Activated naive CD4-positive, alpha-beta T cell treated with anti-CD3 and anti-CD28 coated beads for 36 hours (primary cell): ENCODE data around the gene POLR1A. TPM values are rescaled to one million over a fixed set of nuclear protein-coding genes. Genes with fewer than 3 reads are reported as not detected.
A peak's percentile ranks its signal among the peaks of the same experiment; 100 is the strongest.

Experiments used
- CTCF ChIA-PET: fragments of 350-600 bp; sonication (Branson Sonifier 250); formaldehyde crosslinking; loops from one replicate; lab custom pipeline; 2021; ENCODE audit warnings: antibody characterized with exemption; lab: Charles Lee
- DNase-seq: peaks from one replicate; pipeline ENCODE4 v3.0.0-alpha.2; 2020
- H3K27ac Mint-ChIP-seq: one replicate; pipeline ENCODE4 v1.8.0; 2021; ENCODE audit warnings: mild to moderate bottlenecking, mixed read lengths
- H3K27me3 Mint-ChIP-seq: one replicate; pipeline ENCODE4 v1.8.0; 2021; ENCODE audit warnings: low read depth, mixed read lengths
- H3K36me3 Mint-ChIP-seq: one replicate; pipeline ENCODE4 v1.8.0; 2021; ENCODE audit warnings: low read depth, mixed read lengths
- H3K4me1 Mint-ChIP-seq: one replicate; pipeline ENCODE4 v1.8.0; 2021; ENCODE audit warnings: low read depth, mixed read lengths
- H3K4me3 Mint-ChIP-seq: one replicate; pipeline ENCODE4 v1.8.0; 2021; ENCODE audit warnings: mild to moderate bottlenecking, moderate library complexity, mixed read lengths
- H3K9me3 Mint-ChIP-seq: one replicate; pipeline ENCODE4 v1.8.0; 2021; ENCODE audit warnings: mixed read lengths
- intact Hi-C: fragments of 100-400 bp; cut with micrococcal nuclease; formaldehyde crosslinking; loops from one replicate; pipeline ENCODE4 v1.15.1; 2023
- total RNA-seq, 2 experiments: library from RNA; stranded (reverse); gene quantifications; one replicate each; pipeline ENCODE4 v1.2.3, GENCODE V29; 2021

Gene POLR1A
- total RNA-seq, 2 experiments from 2014 or later = 25.3 to 27.1 TPM

GRCh38 chr2:86087936-86088850 lies 17.5 kb downstream of the POLR1A start:
- CTCF ChIA-PET = interaction anchor here (0.8 to 2.0 kb wide), 11 partner anchors 8 to 335 kb away, joined by 3 to 7 read pairs (median 4); partner anchors contain the start of genes POLR1A and PTCD3
- H3K36me3 Mint-ChIP-seq = peaks cover 38% of the 10 kb centered on the region
- intact Hi-C loops = loop anchor here (10.0 kb wide), 1 partner anchor 363 kb away; no protein-coding TSS in a partner anchor
- no peak overlapping the region for H3K27ac Mint-ChIP-seq
- no peak overlapping the region for H3K4me3 Mint-ChIP-seq
- H3K4me1 Mint-ChIP-seq = no peaks in the 10 kb centered on the region
- peak; percentile 24 for DNase-seq
- no peaks in the 10 kb centered on the region for H3K27me3 Mint-ChIP-seq
- H3K9me3 Mint-ChIP-seq = no peaks in the 10 kb centered on the region

DNA sequence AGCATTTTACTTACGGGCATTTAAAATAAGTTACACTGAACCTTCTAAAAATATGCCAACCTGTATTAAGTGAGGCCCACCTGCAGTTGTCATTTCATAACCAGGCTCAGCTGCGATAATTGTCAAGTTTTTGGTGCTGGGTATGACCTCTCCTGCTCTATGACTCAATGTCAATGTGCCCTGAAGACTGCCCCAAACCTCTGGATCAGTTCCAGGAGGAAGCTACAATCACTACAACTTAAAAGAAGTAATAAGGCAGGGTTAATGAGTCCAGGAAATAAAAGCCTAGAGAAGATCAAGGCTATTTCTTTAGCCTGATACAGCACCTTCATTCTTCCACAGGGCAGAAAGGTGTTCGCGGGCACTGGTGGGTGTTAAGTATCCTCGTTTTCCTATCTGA lies 22.9 kb downstream of the POLR1A start:
- CTCF ChIA-PET = interaction anchor here (1.2 to 2.0 kb wide), 3 partner anchors 253 to 266 kb away, joined by 3 to 6 read pairs (median 5); no protein-coding TSS in a partner anchor
- no peak for DNase-seq
- no peak overlapping the region for H3K27ac Mint-ChIP-seq
- peaks cover 16% of the 10 kb centered on the region for H3K4me1 Mint-ChIP-seq
- no peaks in the 10 kb centered on the region for H3K27me3 Mint-ChIP-seq
- intact Hi-C loops = loop anchor here (5.0 to 10.0 kb wide), 2 partner anchors 330 to 358 kb away; partner anchors contain the start of gene ATOH8
- peaks cover 36% of the 10 kb centered on the region for H3K36me3 Mint-ChIP-seq
- no peaks in the 10 kb centered on the region for H3K9me3 Mint-ChIP-seq
- no peak overlapping the region for H3K4me3 Mint-ChIP-seq

GRCh38 chr2:86081724-86082123 lies 24.0 kb downstream of the POLR1A start:
- Mint-ChIP-seq H3K27me3 (no peaks in the 10 kb centered on the region), H3K9me3 (no peaks in the 10 kb centered on the region), H3K4me1 (peaks cover 16% of the 10 kb centered on the region), H3K36me3 (peaks cover 42% of the 10 kb centered on the region), H3K4me3 (no peak overlapping the region), H3K27ac (no peak overlapping the region)
- no peak for DNase-seq
- CTCF ChIA-PET = interaction anchor here (0.6 to 2.0 kb wide), 6 partner anchors 68 to 349 kb away, joined by 3 to 6 read pairs (median 4); no protein-coding TSS in a partner anchor
- intact Hi-C loops = loop anchor here (2.0 to 10.0 kb wide), 3 partner anchors 43 to 357 kb away; partner anchors contain the start of gene ATOH8

- H3K9me3 Mint-ChIP-seq = no peaks in the 10 kb centered on the region
- peaks cover 16% of the 10 kb centered on the region for H3K4me1 Mint-ChIP-seq
- H3K27ac Mint-ChIP-seq = no peak overlapping the region
- H3K27me3 Mint-ChIP-seq = no peaks in the 10 kb centered on the region
- intact Hi-C loops = loop anchor here (1.0 to 10.0 kb wide), 5 partner anchors 41 to 355 kb away; partner anchors contain the start of gene ATOH8
- DNase-seq = peak; percentile 91
- CTCF ChIA-PET = interaction anchor here (0.6 to 7.0 kb wide), 19 partner anchors 9 to 361 kb away, joined by 3 to 117 read pairs (median 5); no protein-coding TSS in a partner anchor
- no peak overlapping the region for H3K4me3 Mint-ChIP-seq
- H3K36me3 Mint-ChIP-seq = peaks cover 46% of the 10 kb centered on the region
Observed at GRCh38 chr2:86079981-86080911, 25.4 kb downstream of the POLR1A start.

DNA sequence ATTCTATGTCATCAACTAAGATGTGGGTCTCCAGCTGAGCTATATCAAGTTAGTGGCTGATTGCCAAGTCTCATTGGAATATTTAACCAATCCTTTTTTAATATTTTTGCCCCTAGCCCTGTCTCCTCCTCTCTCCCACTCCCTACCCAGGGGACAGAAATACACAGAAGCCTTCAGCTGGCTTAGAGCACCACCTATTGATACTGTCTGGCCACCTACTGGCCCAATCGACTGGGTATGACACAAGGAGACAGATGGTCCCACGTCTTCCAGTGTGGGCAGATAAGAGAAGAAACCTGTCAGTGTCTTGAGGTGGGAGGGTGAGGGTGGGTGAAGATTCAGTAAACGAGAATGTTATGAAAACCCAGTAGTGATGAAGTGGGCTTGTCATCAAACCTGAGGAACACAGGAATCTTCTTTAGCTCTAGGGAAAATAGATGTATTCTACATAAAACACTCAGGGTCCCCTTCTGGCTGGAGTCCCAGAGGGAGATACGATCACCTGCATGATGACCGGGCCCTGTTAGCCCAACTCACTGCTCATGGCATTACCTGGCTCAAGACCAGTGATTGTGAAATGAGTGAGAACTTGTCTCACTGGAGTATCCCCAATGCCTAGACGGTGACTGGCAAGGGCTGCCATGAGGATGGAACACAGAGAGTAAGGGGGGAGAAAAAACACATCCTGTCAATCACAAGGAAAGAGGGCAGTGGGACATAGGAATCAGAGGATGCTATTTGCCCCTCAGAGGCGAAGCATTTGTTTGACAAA lies 26.7 kb downstream of the POLR1A start:
- CTCF ChIA-PET = interaction anchor here (0.6 to 7.0 kb wide), 19 partner anchors 11 to 359 kb away, joined by 3 to 117 read pairs (median 4); no protein-coding TSS in a partner anchor
- peaks cover 46% of the 10 kb centered on the region for H3K36me3 Mint-ChIP-seq
- peaks cover 16% of the 10 kb centered on the region for H3K4me1 Mint-ChIP-seq
- H3K9me3 Mint-ChIP-seq = no peaks in the 10 kb centered on the region
- no peak overlapping the region for H3K27ac Mint-ChIP-seq
- H3K4me3 Mint-ChIP-seq = no peak overlapping the region
- intact Hi-C loops = no loop called here
- DNase-seq = peak; percentile 53
- H3K27me3 Mint-ChIP-seq = no peaks in the 10 kb centered on the region

DNA sequence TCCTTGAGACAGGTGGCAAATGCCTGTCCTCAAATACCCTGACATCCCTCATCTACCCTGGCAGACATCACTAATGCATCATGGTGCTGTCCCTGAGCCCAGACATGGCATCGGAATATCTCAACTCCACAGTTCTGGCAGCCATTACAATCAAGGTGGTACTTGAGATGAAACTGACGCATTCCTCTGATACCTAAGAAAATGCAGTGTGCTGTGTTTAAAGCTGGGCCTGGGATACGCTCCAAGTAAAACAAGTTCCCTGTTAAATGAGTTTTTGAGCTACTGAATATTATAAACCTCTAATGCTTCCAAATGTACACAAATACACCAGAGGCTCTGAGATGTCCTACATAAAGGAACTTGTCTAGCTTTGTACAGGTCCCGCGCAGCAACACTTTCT lies 29.8 kb downstream of the POLR1A start:
- intact Hi-C loops = no loop called here

GRCh38 chr2:86074811-86075210 lies 30.9 kb downstream of the POLR1A start:
- Mint-ChIP-seq H3K27me3 (no peaks in the 10 kb centered on the region), H3K27ac (no peak overlapping the region), H3K4me1 (peaks cover 4% of the 10 kb centered on the region), H3K4me3 (no peak overlapping the region), H3K9me3 (no peaks in the 10 kb centered on the region), H3K36me3 (peaks cover 61% of the 10 kb centered on the region)
- DNase-seq = no peak
- CTCF ChIA-PET = interaction anchor here (7.0 kb wide), 1 partner anchor 248 kb away, joined by 117 read pairs; no protein-coding TSS in a partner anchor
- intact Hi-C loops = loop anchor here (5.0 kb wide), 1 partner anchor 83 kb away; no protein-coding TSS in a partner anchor

More for the DNA sequence above, 29.8 kb downstream of the POLR1A start:
- no peaks in the 10 kb centered on the region for H3K9me3 Mint-ChIP-seq
- no peak overlapping the region for H3K27ac Mint-ChIP-seq
- H3K4me1 Mint-ChIP-seq = peaks cover 15% of the 10 kb centered on the region
- no peaks in the 10 kb centered on the region for H3K27me3 Mint-ChIP-seq
- no peak overlapping the region for H3K4me3 Mint-ChIP-seq
- no peak for DNase-seq
- peaks cover 56% of the 10 kb centered on the region for H3K36me3 Mint-ChIP-seq
- CTCF ChIA-PET = interaction anchor here (0.8 to 7.0 kb wide), 2 partner anchors 34 to 249 kb away, joined by 3 to 117 read pairs; no protein-coding TSS in a partner anchor

DNA sequence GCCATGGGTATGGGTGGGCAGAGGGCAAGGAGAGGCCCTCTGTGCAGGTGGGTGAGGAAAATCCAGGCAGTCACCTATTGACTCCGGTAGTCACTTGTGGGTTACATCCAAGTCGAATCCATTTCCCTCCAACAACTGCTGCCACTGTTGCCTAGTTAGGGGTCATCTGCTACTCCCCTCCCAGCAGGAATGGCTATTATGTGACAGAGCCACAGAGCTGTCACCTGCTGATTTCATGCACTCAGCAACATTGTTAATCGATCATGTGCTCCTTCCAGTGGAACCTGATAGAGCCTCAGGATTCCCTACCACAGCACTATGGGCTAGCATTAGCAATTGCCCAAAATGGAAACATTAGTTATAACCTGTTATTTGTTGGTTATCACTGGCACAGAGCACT lies 31.4 kb downstream of the POLR1A start:
- no peaks in the 10 kb centered on the region for H3K27me3 Mint-ChIP-seq
- H3K9me3 Mint-ChIP-seq = no peaks in the 10 kb centered on the region
- no peak overlapping the region for H3K4me3 Mint-ChIP-seq
- DNase-seq = no peak
- peaks cover 5% of the 10 kb centered on the region for H3K4me1 Mint-ChIP-seq
- no peak overlapping the region for H3K27ac Mint-ChIP-seq
- intact Hi-C loops = loop anchor here (5.0 kb wide), 1 partner anchor 82 kb away; no protein-coding TSS in a partner anchor
- peaks cover 62% of the 10 kb centered on the region for H3K36me3 Mint-ChIP-seq
- CTCF ChIA-PET = interaction anchor here (7.0 kb wide), 1 partner anchor 247 kb away, joined by 117 read pairs; no protein-coding TSS in a partner anchor

- DNase-seq = no peak
- intact Hi-C loops = loop anchor here (5.0 kb wide), 1 partner anchor 81 kb away; no protein-coding TSS in a partner anchor
- no peak overlapping the region for H3K27ac Mint-ChIP-seq
- no peak overlapping the region for H3K4me3 Mint-ChIP-seq
- peaks cover 64% of the 10 kb centered on the region for H3K36me3 Mint-ChIP-seq
- CTCF ChIA-PET = no interaction called here
- H3K4me1 Mint-ChIP-seq = peaks cover 9% of the 10 kb centered on the region
- H3K9me3 Mint-ChIP-seq = no peaks in the 10 kb centered on the region
- no peaks in the 10 kb centered on the region for H3K27me3 Mint-ChIP-seq
Observed at GRCh38 chr2:86073225-86073624, 32.5 kb downstream of the POLR1A start.

DNA sequence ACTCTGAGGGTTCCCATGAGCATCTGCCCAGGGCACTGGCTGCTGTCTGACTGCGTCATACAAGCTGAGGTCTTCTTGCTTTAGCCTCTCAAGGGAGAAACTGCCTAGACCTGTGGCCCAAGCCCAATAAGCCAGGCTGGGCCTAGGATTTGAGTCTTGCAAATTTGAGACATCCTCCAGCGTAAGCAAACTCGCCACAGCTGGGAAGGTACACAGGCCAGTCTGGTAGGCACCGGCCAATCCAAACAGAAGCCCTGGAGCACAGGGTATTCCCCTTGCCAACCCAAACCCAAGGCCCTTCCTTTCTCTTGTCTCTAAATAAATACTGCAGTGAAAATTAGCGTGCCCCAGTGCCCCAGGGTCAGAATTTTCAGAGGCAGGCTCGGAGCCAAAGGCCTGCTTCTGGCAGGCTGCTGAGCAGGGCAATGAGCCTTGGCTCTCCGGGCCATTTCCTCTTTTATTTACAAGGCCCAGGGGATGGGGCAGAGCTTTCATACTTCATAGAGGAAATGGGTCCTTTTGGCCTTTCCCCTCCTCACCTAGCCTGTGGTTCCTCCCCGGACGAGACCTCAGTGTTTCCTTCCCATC lies 33.3 kb downstream of the POLR1A start:
- CTCF ChIA-PET = interaction anchor here (1.1 kb wide), 1 partner anchor 245 kb away, joined by 3 read pairs; no protein-coding TSS in a partner anchor
- Mint-ChIP-seq H3K4me3 (no peak overlapping the region), H3K27ac (peak overlapping the region; percentile 53), H3K4me1 (peaks cover 14% of the 10 kb centered on the region), H3K9me3 (no peaks in the 10 kb centered on the region), H3K27me3 (no peaks in the 10 kb centered on the region), H3K36me3 (peaks cover 59% of the 10 kb centered on the region)
- no peak for DNase-seq
- intact Hi-C loops = loop anchor here (5.0 kb wide), 1 partner anchor 80 kb away; no protein-coding TSS in a partner anchor
